B cell (primary cell): Measurements from ENCODE around the gene FN3K.

Source experiments
- EZH2 ChIP-seq: IDR thresholded peaks from 2 replicates; pipeline ENCODE4 v1.6.1; 2012; ENCODE audit warnings: borderline replicate concordance, low read depth, mild to moderate bottlenecking, moderate library complexity, low read length; ENCODE audit not compliant: insufficient read depth, poor library complexity, severe bottlenecking
- TF ChIP-seq, protein P1 (sequence below): fragments of 200-600 bp; IDR thresholded peaks from one replicate; pipeline ENCODE4 v1.8.0; 2022; ENCODE audit warnings: antibody characterized with exemption, mild to moderate bottlenecking

DNA sequence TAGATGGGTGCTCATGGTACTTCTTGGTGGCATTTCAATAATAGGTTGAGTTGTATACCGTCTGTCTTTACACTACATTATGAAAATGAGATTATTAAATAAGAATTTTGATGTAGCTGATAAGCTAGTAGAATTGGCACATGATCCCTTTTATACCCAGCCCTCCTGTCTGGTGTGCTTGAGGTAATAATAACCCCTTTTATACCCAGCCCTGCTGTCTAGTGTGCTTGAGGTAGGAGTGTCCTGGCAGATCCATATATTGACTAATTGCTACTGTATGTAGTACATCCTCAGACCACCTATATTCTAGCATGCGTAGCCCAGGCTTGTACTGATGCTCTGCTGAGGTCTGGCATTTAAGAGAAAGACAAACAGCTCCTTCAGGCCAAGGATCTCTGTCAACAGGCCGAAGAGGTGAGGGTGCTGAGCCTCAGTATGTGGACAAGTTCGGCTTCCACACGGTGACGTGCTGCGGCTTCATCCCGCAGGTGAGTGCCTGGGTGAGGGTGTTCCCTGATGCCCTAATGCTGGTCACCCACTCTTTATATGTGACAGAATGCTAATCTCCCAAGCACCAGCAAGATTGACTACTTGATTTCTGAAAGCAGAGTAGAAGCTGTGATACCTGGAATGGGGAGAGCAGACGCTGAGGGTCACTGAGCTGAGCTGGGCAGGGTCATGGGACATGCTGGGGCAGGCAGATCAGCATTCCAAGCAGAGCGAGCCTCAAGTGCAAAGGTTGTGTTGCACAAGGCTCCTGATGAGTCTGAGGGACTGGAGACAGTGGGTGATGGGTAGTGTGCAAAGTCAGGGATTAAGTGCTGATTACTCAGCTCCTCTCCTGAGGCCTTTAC lies 5.7 kb downstream of the FN3K start:
- TF ChIP-seq, protein P1, sequence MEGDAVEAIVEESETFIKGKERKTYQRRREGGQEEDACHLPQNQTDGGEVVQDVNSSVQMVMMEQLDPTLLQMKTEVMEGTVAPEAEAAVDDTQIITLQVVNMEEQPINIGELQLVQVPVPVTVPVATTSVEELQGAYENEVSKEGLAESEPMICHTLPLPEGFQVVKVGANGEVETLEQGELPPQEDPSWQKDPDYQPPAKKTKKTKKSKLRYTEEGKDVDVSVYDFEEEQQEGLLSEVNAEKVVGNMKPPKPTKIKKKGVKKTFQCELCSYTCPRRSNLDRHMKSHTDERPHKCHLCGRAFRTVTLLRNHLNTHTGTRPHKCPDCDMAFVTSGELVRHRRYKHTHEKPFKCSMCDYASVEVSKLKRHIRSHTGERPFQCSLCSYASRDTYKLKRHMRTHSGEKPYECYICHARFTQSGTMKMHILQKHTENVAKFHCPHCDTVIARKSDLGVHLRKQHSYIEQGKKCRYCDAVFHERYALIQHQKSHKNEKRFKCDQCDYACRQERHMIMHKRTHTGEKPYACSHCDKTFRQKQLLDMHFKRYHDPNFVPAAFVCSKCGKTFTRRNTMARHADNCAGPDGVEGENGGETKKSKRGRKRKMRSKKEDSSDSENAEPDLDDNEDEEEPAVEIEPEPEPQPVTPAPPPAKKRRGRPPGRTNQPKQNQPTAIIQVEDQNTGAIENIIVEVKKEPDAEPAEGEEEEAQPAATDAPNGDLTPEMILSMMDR, result no peak
- TF ChIP-seq EZH2, result no peak
